NCI-H2107 treated with DMSO at 0.1 percent for 48 hours (cell line): Measurements from ENCODE around the gene EIF1AY.
A peak's percentile ranks its signal among the peaks of the same experiment; 100 is the strongest.
"Not testable (repeated sequence)": the region's sequence is repeated elsewhere in the genome, so short reads cannot be mapped to it uniquely, and the experiment has no call there.

Source experiments
- DNase-seq: peaks from one replicate; lab custom pipeline; 2025; ENCODE audit not compliant: unreplicated experiment; lab: John Stamatoyannopoulos, UW

EIF1AY gene

GRCh38 chrY:20575531-20576121, at the start of gene EIF1AY:
Gene EIF1AY (plus strand): TSS chrY:20575776. CDS start chrY:20575872, 96 bp downstream.
- DNase-seq: peak; percentile 91

GRCh38 chrY:20528435-20528834, 47.1 kb upstream of the EIF1AY start:
- no peak for DNase-seq

GRCh38 chrY:20538186-20538585, 37.4 kb upstream of the EIF1AY start:
- no peak for DNase-seq

DNA sequence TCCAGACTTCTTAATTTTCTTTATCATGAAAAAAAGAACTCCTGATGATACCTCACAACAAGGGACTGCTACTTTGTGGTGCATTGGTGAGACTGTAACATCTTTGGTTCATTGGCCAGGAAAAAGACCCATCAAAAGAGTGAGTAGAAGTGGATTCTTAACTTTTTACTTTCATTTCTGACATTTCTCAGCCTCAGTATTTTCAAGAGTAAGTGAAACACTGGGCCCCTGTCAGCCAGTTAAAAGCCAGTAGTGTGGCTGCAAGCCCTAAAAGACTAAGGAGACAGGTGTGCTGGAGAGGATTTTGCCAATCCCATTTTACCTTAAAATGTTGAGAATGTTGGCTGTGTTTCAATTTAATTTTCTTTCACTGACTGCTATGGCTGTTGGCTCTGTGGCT, 36.6 kb upstream of the EIF1AY start:
- DNase-seq: no peak

DNA sequence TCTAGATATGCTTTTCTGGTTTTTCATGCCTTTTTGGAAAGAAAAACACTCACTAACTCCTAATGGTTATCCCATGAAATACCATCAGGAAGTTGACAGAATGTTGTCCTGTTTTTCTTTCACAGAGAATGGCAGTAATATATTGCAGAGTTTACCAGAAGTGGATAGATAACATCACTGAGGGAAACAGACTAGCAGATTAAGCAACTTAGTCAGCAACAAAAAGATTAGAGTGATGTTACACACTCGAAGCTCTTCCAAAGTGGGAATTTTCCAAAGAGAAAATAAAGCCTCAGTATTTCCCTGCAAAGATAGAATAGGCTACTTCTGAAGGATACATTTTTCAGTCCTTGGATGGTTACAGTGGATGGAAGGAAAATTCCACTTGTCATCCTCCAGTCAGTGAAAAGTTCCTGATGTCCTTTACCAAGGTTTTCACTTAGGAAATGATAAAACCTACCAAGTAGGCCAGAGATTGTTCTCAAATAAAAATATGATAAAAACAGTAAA, 31.1 kb upstream of the EIF1AY start:
- DNase-seq: no peak

DNA sequence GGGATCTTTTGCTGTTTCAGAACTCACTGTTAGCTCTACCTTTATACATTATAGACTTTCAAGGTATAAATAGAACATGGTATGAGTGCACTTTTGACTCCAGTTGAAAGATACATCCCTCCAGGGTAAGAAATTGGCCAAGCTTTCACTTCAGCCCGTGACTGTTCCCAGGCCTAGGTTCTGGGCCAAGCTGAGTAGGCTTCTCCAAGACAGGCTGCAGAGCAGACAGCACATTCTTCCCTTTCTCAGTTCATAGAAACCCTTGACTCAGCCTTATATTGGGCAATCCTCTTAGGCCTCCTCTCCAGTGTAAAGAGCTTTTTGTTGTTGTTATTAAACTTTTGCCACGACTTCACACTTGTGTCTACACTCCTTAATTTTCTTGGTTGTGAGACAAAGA, 29.5 kb upstream of the EIF1AY start:
- DNase-seq: no peak

DNA sequence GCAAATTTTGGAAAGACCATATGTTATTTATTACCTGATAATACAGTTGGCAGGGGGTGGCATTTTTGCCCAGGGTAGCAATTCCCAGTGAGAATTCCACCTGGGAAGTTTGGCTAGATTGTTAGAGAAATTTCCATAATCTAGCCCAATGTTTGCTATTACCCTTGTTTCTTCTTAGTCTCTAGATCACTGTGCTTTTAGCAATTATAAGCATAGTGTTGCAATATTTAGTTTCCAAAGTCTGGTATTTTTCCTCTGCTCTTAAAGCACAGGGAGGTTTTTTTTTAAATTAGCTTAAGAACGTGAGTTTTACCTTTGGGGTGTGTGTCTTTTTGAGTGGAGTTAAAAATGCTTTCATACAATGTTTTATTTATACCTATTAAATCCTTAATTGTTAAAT, 26.3 kb upstream of the EIF1AY start:
- DNase-seq: no peak

GRCh38 chrY:20551840-20552239, 23.7 kb upstream of the EIF1AY start:
- DNase-seq: no peak

DNA sequence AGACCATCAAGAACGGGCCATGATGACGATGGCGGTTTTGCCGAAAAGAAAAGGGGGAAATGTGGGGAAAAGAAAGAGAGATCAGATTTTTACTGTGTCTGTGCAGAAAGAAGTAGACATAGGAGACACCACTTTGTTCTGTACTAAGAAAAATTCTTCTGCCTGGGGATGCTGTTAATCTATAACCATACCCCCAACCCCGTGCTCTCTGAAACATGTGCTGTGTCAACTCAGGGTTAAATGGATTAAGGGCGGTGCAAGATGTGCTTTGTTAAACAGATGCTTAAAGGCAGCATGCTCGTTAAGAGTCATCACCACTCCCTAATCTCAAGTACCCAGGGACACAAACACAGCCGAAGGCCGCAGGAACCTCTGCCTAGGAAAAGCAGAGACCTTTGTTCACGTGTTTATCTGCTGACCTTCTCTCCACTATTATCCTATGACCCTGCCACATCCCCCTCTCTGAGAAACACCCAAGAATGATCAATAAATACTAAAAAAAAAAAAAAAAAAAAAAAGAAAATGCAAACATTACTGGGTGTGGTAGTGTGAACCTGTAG, 22.7 kb upstream of the EIF1AY start:
- not testable (repeated sequence) for DNase-seq

- no peak for DNase-seq
These were observed 19.8 kb upstream of the EIF1AY start for GRCh38 chrY:20555820-20556219.

- no peak for DNase-seq
These were observed 16.9 kb upstream of the EIF1AY start for GRCh38 chrY:20558677-20559076.

- no peak for DNase-seq
These were observed 15.6 kb upstream of the EIF1AY start for GRCh38 chrY:20559873-20560512.

DNA sequence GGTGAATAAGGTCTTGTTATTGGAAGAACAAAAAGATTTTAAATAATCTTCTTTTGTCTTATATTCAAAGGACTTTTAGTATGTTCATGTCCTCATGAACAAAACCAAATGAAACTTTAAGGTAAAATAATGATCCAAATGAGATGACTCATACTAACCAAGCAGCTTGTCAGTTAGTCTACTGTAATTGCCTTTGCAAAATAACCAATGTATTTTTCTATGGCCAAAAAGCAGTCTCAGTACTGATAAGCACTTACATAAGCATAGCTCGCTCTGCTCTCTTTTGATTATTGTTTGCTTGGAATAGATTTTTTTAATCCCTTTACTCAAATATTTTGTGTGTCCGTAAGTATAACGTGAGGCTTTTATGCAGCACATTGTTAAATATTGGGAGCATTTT, 4.3 kb upstream of the EIF1AY start:
- no peak for DNase-seq

GRCh38 chrY:20576506-20576905, 930 bp downstream of the EIF1AY start:
- no peak for DNase-seq

DNA sequence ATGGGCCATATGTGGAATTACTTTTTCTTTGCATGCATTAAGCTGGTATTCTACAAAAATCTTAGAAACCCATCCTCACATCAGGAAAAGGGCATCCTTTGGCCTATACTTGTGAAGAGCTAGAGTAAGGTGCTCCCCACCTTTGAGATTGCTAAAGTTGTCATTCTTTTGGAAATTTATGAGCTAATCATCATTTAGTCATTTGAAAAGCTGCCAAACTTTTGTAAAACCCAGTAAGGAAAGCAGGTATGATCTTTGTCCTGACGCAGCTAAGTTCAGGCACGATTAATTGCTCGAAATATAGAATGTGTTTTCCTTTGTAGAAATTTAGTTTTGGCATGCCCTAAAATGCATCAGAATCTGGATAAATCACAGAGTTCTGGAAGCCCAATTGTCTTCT, 2.6 kb downstream of the EIF1AY start:
- no peak for DNase-seq

- no peak for DNase-seq
These were observed 6.1 kb downstream of the EIF1AY start for GRCh38 chrY:20581687-20582086.

DNA sequence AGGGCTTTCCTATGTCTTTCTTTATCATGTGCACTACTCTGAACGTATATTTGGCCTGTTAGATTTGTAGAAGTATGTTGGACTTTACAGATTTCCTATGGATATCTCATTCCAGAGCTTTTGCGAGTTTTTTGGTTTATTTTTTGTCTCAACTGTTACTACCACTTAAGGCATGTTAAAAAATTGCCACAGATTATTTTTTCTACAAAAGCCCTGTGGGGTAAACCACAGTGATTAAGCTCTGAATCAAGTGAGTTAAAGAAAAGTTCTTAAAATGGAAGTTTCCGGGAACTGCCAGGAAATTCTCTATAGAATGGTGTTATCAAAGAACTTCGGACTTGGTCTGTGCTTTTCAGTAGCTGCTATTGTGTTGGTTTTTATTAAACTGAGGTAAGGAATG, 10.6 kb downstream of the EIF1AY start:
- no peak for DNase-seq
